ENCODE measurements around the gene CIAO3.
"Not testable (repeated sequence)": the region's sequence is repeated elsewhere in the genome, so short reads cannot be mapped to it uniquely, and the experiment has no call there.

CIAO3 gene

GRCh38 chr16:781346-782010, 40.7 kb upstream of the CIAO3 start:
- H3K9ac ChIP-seq (ENCODE audit: low read depth, low read length): no peak overlapping the region
- no peaks in the 10 kb centered on the region for H3K9me3 ChIP-seq (ENCODE audit: control insufficient read depth, insufficient read depth, low read length)
- H3K4me1 ChIP-seq (ENCODE audit: insufficient read depth, low read length): peaks cover 7% of the 10 kb centered on the region; the same call in 1 of the 2 replicates
- H3K36me3 ChIP-seq (ENCODE audit: insufficient read depth, low read length): peaks cover 5% of the 10 kb centered on the region

- no peak overlapping the region for H3K9ac ChIP-seq (ENCODE audit: low read depth, low read length)
- no peaks in the 10 kb centered on the region for H3K36me3 ChIP-seq (ENCODE audit: insufficient read depth, low read length)
- H3K4me1 ChIP-seq (ENCODE audit: insufficient read depth, low read length): peaks cover 7% of the 10 kb centered on the region; the same call in 1 of the 2 replicates
- H3K9me3 ChIP-seq (ENCODE audit: control insufficient read depth, insufficient read depth, low read length): no peaks in the 10 kb centered on the region
These were observed 39.5 kb upstream of the CIAO3 start for GRCh38 chr16:780296-780695.

GRCh38 chr16:779561-779960, 38.8 kb upstream of the CIAO3 start:
- Histone ChIP-seq H3K4me1 (ENCODE audit: insufficient read depth, low read length) (peaks cover 4% of the 10 kb centered on the region; the same call in 1 of the 2 replicates), H3K9me3 (ENCODE audit: control insufficient read depth, insufficient read depth, low read length) (no peaks in the 10 kb centered on the region), H3K9ac (ENCODE audit: low read depth, low read length) (no peak overlapping the region), H3K36me3 (ENCODE audit: insufficient read depth, low read length) (no peaks in the 10 kb centered on the region)

- no peaks in the 10 kb centered on the region for H3K9me3 ChIP-seq (ENCODE audit: control insufficient read depth, insufficient read depth, low read length)
- no peaks in the 10 kb centered on the region for H3K36me3 ChIP-seq (ENCODE audit: insufficient read depth, low read length)
- H3K9ac ChIP-seq (ENCODE audit: low read depth, low read length): no peak overlapping the region
- H3K4me1 ChIP-seq (ENCODE audit: insufficient read depth, low read length): peaks cover 4% of the 10 kb centered on the region; the same call in 1 of the 2 replicates
These were observed 38.2 kb upstream of the CIAO3 start for GRCh38 chr16:778909-779527.

GRCh38 chr16:778447-778846, 37.6 kb upstream of the CIAO3 start:
- H3K9ac ChIP-seq (ENCODE audit: low read depth, low read length): no peak overlapping the region

GRCh38 chr16:777826-778225, 37.0 kb upstream of the CIAO3 start:
- H3K9me3 ChIP-seq (ENCODE audit: control insufficient read depth, insufficient read depth, low read length): no peaks in the 10 kb centered on the region
- H3K4me1 ChIP-seq (ENCODE audit: insufficient read depth, low read length): peaks cover 4% of the 10 kb centered on the region; the same call in 1 of the 2 replicates
- no peak overlapping the region for H3K9ac ChIP-seq (ENCODE audit: low read depth, low read length)
- no peaks in the 10 kb centered on the region for H3K36me3 ChIP-seq (ENCODE audit: insufficient read depth, low read length)

More at GRCh38 chr16:778447-778846, 37.6 kb upstream of the CIAO3 start:
- no peaks in the 10 kb centered on the region for H3K9me3 ChIP-seq (ENCODE audit: control insufficient read depth, insufficient read depth, low read length)
- H3K4me1 ChIP-seq (ENCODE audit: insufficient read depth, low read length): peaks cover 4% of the 10 kb centered on the region; the same call in 1 of the 2 replicates
- no peaks in the 10 kb centered on the region for H3K36me3 ChIP-seq (ENCODE audit: insufficient read depth, low read length)

GRCh38 chr16:776824-777223, 36.0 kb upstream of the CIAO3 start:
- no peaks in the 10 kb centered on the region for H3K36me3 ChIP-seq (ENCODE audit: insufficient read depth, low read length)
- H3K9ac ChIP-seq (ENCODE audit: low read depth, low read length): no peak overlapping the region
- H3K9me3 ChIP-seq (ENCODE audit: control insufficient read depth, insufficient read depth, low read length): no peaks in the 10 kb centered on the region
- peaks cover 4% of the 10 kb centered on the region; the same call in 1 of the 2 replicates for H3K4me1 ChIP-seq (ENCODE audit: insufficient read depth, low read length)

GRCh38 chr16:776298-776697, 35.5 kb upstream of the CIAO3 start:
- H3K4me1 ChIP-seq (ENCODE audit: insufficient read depth, low read length); H3K36me3 ChIP-seq (ENCODE audit: insufficient read depth, low read length); H3K9me3 ChIP-seq (ENCODE audit: control insufficient read depth, insufficient read depth, low read length); H3K9ac ChIP-seq (ENCODE audit: low read depth, low read length): not testable (repeated sequence)

GRCh38 chr16:775236-775796, 34.5 kb upstream of the CIAO3 start:
- Histone ChIP-seq H3K36me3 (ENCODE audit: insufficient read depth, low read length) (no peaks in the 10 kb centered on the region), H3K4me1 (ENCODE audit: insufficient read depth, low read length) (peaks cover 4% of the 10 kb centered on the region; the same call in 1 of the 2 replicates), H3K9ac (ENCODE audit: low read depth, low read length) (no peak overlapping the region), H3K9me3 (ENCODE audit: control insufficient read depth, insufficient read depth, low read length) (no peaks in the 10 kb centered on the region)

- Histone ChIP-seq H3K4me1 (ENCODE audit: insufficient read depth, low read length) (peaks cover 4% of the 10 kb centered on the region; the same call in 1 of the 2 replicates), H3K36me3 (ENCODE audit: insufficient read depth, low read length) (no peaks in the 10 kb centered on the region), H3K9ac (ENCODE audit: low read depth, low read length) (no peak overlapping the region), H3K9me3 (ENCODE audit: control insufficient read depth, insufficient read depth, low read length) (no peaks in the 10 kb centered on the region)
These were observed 33.5 kb upstream of the CIAO3 start for GRCh38 chr16:774086-775001.

- no peaks in the 10 kb centered on the region for H3K36me3 ChIP-seq (ENCODE audit: insufficient read depth, low read length)
- no peaks in the 10 kb centered on the region for H3K9me3 ChIP-seq (ENCODE audit: control insufficient read depth, insufficient read depth, low read length)
- H3K9ac ChIP-seq (ENCODE audit: low read depth, low read length): no peak overlapping the region
- peaks cover 4% of the 10 kb centered on the region; the same call in 1 of the 2 replicates for H3K4me1 ChIP-seq (ENCODE audit: insufficient read depth, low read length)
These were observed 32.2 kb upstream of the CIAO3 start for GRCh38 chr16:772959-773358.

GRCh38 chr16:770411-770810, 29.6 kb upstream of the CIAO3 start:
- Histone ChIP-seq H3K9ac (ENCODE audit: low read depth, low read length) (no peak overlapping the region), H3K9me3 (ENCODE audit: control insufficient read depth, insufficient read depth, low read length) (no peaks in the 10 kb centered on the region), H3K4me1 (ENCODE audit: insufficient read depth, low read length) (no peaks in the 10 kb centered on the region), H3K36me3 (ENCODE audit: insufficient read depth, low read length) (no peaks in the 10 kb centered on the region)

GRCh38 chr16:769934-770333, 29.1 kb upstream of the CIAO3 start:
- Histone ChIP-seq H3K36me3 (ENCODE audit: insufficient read depth, low read length) (no peaks in the 10 kb centered on the region), H3K9me3 (ENCODE audit: control insufficient read depth, insufficient read depth, low read length) (no peaks in the 10 kb centered on the region), H3K9ac (ENCODE audit: low read depth, low read length) (no peak overlapping the region), H3K4me1 (ENCODE audit: insufficient read depth, low read length) (no peaks in the 10 kb centered on the region)

GRCh38 chr16:769184-769784, 28.5 kb upstream of the CIAO3 start:
- Histone ChIP-seq H3K9me3 (ENCODE audit: control insufficient read depth, insufficient read depth, low read length) (no peaks in the 10 kb centered on the region), H3K4me1 (ENCODE audit: insufficient read depth, low read length) (no peaks in the 10 kb centered on the region), H3K9ac (ENCODE audit: low read depth, low read length) (no peak overlapping the region), H3K36me3 (ENCODE audit: insufficient read depth, low read length) (no peaks in the 10 kb centered on the region)
